CD1c-positive myeloid dendritic cell (primary cell): ENCODE results near the gene RSRC2.
"Not testable (repeated sequence)": the region's sequence is repeated elsewhere in the genome, so short reads cannot be mapped to it uniquely, and the experiment has no call there.

ENCODE experiments used
- DNase-seq: peaks from one replicate; pipeline ENCODE4 v3.0.0-alpha.2; 2016; ENCODE audit errors: extremely low spot score

The RSRC2 gene

DNA sequence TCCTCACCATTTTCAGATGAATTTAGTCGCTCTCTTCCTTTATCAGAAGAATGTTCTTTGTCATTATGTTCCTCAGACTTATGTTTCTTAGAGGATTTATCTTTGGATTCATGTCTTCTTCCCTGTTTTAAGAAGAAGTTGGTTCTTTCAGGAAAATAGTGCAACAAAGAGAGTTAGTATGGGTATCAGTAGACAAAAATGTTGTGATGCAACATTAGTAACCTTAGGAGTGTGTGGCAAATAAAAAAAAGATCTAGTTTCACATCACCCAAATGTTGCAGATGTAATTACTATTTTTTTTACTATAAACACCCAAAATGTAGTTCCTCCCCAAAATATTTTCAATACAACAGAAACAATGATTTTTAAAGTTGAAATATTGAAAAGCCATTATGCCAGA is 7.8 kb downstream of the RSRC2 start:
- no peak for DNase-seq

- DNase-seq: no peak
Measured at GRCh38 chr12:122517877-122518276, 8.9 kb downstream of the RSRC2 start.

GRCh38 chr12:122516544-122517361 is 10.0 kb downstream of the RSRC2 start:
- DNase-seq: no peak

DNA sequence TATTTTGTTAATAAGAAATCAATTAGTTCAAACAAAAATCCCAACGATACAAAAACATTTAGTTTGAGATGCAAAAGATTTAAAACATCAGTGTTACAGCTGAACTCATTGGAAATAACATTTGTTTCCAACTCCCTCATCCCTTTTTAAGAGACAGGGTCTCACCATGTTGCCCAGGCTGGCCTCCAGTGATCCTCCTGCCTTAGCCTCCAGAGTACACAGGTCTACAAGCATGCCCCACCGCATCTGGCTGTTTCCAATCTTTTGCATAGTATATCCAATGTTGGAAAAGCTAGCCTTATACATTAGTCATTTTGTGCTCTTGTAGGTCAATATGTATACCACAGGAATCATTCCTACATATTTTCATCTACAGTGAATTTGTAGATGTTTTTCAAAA is 11.5 kb downstream of the RSRC2 start:
- no peak for DNase-seq

- DNase-seq: no peak
Measured at GRCh38 chr12:122513660-122514059, 13.1 kb downstream of the RSRC2 start.

- not testable (repeated sequence) for DNase-seq
Measured at GRCh38 chr12:122513028-122513427, 13.7 kb downstream of the RSRC2 start.

GRCh38 chr12:122508163-122508562 is 18.6 kb downstream of the RSRC2 start:
- DNase-seq: no peak

GRCh38 chr12:122506393-122506938 is 20.3 kb downstream of the RSRC2 start:
- DNase-seq: no peak

DNA sequence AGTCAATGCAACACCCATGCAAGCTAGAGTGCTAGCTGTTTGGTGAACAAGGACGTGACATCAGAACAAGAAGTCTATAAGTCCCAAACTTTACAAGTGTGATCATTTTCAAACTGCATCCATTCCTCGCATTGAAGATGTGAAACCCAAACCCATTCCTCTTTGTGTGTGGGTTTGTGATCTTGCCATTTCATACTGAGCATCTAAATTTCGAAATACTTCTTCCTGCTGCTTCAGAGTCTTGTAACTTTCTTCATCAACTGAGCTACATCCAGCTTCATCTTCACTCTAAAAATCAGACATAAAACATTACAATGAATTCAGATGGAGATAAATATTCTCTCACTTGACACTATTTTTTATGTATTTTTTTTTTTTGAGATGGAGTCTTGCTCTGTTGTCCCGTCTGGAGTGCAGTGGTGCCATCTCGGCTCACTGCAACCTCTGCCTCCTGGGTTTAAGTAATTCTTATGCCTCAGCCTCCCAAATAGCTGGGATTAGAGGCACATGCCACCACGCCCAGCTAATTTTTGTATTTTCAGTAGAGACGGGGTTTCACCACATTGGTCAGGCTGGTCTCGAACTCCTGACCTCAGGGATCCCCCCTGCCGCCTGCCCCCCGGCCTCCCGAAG is 21.2 kb downstream of the RSRC2 start:
- peak; percentile 33 for DNase-seq

DNA sequence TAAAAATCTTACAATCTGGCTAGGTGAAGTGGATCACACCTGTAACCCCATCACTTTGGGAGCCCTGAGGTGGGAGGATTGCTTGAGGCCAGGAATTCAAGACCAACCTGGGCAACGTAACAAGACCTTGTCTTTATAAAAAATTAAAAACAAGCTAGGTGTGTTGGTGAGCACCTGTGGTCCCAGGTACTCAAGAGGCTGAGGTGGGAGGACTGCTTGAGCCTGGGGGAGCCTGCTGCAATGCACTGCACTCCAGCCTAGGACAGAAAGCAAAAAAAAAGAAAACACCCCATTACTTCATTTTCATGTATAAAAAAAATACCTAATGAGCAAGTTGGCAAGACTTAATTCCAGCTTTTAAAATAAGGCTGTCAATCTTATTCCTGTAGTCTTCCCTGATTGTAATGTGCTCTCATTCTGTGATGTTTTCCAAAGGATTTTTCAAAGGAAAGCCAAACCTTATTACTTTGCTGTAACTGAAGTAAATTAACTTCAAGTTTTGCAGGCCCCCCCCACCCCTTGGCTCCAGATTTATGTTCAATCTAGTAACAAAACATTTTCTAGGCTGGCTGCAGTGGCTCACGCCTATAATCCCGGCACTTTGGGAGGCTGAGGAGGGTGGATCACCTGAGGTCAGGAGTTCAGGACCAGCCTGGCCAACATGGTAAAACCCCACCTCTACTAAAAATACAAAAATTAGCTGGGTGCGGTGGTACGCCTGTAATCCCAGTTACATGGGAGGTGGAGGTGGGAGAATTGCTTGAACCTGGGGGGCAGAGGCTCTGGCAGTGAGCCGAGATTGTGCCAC is 22.7 kb downstream of the RSRC2 start:
- no peak for DNase-seq

- DNase-seq: no peak
Measured at GRCh38 chr12:122503147-122503751, 23.5 kb downstream of the RSRC2 start.

DNA sequence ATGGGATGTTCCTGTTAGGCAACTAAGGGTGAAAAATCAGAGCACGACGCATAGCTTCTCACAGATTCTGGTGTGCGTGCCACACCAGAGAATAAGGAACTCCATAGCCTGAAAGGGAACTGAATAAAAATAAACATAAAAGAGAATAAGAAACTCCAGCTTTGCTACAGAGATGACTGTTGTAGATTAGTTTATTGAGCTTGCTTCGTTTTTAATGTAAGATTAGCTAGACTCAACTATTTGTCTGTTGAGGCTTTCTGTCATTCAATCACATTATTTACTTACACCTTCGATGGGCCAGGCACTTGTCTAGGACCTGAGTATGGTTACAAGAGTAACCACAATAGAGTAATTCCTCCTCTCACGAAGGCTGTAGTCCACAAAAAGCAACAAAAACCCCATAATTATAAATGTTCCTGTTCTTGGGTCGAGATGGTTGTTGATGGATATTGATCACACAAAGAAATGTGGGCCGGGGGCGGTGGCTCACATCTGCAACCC is 25.2 kb downstream of the RSRC2 start:
- peak; percentile 92 for DNase-seq

DNA sequence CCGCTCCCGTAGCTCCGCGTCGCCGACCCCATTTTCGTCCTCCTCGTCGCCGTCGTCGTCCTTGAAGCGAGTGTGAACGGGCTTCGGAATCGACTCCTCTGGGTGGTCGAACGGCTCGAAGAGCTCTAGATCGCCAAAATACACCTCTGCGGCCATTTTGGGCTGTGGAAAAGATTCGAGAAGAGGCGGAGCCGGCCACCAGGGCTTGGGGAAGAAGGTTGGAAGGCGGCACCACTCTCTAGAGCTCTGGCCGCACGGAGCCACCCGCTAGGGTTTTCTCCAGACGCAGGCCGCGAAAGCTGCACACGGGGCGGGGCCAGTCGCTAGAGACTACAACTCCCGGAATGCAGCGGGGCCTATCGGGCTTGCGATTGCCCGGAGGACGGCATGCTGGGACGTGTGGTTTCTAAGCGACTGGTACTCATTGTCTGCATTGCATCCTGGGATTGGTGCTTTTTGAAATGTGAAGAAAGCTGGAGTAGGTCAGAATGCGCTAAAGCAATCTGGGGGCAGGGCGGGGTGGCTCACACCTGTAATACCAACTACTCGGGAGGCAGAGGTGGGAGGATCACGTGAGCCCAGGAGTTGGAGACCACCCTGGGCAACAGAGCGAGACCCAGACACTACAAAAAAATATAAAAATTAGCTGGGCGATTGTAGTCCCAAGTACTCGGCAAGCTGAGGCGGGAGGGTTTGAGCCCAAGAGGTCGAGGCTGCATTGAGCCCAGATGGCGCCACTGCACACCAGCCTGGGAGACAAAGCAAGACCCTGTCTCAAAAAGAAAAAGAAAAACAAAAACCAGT is 25.8 kb downstream of the RSRC2 start, which contains the start of gene ZCCHC8:
TSS of gene ZCCHC8 (minus strand) at position 248 of the 804 bp plus-strand sequence. CDS start at position 156, 92 bp downstream.
- peak; percentile 99 for DNase-seq

DNA sequence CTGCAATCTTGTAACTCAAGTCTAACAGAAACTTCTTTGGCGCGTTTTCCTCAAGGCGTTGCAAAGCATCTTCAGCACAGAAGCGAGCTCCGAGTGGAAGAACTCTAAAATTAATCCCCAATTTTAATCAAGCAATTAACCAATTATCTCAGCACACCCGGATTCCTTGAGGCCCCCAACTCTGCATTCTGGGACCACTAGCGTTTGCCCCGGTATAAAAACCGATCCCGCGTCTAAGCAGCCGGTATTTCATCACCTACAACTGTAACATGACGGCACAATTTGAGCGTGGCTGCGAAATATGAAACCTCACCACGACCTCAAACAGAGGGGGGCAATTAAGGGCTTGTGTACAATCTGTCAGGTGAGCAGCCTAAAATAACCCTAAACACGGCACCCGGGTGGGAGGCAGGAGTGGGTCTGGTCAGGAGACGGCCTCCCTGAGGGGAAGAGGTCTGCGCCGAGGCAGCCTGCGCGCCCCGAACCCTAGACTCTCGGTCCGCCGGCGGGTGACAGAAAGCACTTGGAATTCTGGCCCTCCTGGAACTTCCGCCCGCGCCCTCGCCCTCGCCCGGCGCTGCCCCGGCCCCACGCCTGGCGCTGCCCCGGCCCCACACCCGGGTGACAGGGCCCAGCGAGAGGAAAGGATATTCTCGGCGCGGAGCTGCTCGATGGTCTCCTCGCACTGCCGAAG is 26.6 kb downstream of the RSRC2 start:
- DNase-seq: peak; percentile 57

GRCh38 chr12:122495258-122495657 is 31.5 kb downstream of the RSRC2 start:
- DNase-seq: no peak

DNA sequence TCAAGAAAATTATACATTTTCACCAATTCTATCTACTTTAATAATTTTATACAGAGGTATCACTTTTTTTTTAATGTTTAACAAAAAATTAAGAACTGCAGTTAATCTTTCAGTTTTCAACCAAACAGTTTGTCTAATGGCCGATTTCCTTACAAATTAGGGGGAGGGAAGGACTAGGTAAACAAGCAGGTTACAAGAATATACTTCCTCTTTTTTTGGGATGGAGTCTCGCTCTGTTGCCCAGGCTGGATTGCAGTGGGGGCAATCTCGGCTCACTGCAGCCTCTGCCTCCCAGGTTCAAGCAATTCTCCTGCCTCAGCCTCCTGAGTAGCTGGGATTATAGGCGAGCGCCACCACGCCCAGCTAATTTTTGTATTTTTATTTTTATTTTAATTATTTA is 33.5 kb downstream of the RSRC2 start:
- DNase-seq: not testable (repeated sequence)

DNA sequence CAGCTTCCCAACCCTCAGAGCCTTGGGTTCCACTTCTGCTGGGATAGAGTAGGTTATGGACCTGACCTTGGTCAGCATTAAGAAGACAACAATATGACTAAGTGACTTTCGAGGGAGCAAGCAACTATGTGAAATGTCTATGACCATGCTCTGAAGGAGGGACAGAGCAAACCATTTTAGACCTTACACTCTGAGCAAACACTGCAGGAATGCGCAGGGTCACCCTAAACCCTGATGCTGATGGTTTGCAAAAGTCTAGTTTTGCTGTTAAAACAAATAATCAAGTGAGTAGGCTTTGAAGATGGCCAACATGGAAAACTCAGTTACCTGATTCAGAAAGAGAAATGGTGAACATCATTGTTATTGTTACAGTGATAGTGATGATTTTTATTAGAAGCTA is 34.7 kb downstream of the RSRC2 start:
- no peak for DNase-seq

DNA sequence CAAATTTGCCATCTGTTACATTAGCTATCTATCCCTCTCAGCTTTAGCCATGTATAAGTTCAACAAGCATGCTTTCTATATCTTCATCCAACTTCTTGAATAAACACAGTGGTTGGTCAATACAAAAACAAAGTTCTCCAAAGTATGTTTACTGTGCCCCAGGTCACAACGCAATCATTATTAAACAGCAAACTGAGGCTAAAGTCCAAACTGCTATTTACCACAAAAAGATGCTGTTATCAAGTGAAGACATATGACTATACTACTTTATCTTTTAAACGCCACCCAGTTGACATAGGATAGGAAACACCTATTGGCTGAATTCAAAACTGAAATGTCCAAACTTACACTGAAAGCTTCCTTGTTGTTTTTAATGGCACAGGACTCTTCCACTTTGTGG is 37.7 kb downstream of the RSRC2 start:
- no peak for DNase-seq

DNA sequence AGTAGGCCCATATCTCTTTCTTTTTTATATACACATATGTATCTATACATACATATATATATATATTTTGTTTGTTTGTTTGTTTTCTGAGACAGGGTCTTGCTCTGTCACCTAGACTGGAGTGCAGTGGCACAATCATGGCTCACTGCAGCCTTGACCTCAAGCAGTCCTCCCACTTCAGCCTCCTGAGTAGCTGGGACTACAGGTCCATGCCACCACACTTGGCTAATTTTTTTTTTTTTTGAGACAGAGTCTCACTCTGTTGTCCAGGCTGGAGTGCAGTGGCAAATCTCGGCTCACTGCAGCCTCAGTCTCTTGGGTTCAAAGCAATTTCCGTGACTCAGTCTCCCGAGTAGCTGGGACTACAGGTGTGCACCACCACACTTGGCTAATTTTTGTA is 38.9 kb downstream of the RSRC2 start:
- not testable (repeated sequence) for DNase-seq

- no peak for DNase-seq
Measured at GRCh38 chr12:122486805-122487426, 39.8 kb downstream of the RSRC2 start.
